CD4-positive, alpha-beta T cell treated with Interleukin-17A for 1 hour (primary cell): ENCODE results near the gene LARGE1.
A peak's percentile ranks its signal among the peaks of the same experiment; 100 is the strongest.
"Not testable (repeated sequence)": the region's sequence is repeated elsewhere in the genome, so short reads cannot be mapped to it uniquely, and the experiment has no call there.

Source experiments
- DNase-seq: peaks from one replicate; pipeline ENCODE4 v3.0.0-alpha.2; 2020

LARGE1 gene

GRCh38 chr22:33883561-33883960 lies 36.7 kb downstream of the LARGE1 start:
- DNase-seq: no peak

DNA sequence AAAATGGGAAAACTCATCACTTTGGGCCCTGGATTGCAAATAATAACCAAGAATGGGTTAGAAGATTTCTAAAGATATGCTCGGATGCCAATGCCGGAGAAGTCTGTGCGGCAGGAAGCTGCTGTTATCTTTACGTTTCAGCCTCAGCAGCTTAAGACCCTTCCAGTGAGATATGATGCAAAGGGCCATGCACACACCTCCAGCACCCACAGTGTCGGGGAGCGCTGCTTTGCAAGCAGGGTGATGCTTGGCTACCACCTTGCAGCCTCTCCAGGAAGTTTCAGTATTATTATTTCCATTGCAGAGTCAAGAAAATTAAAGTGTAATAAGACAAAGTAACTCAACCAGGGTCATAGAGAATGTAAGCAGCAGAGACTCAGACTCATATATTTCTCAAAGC lies 37.3 kb downstream of the LARGE1 start:
- no peak for DNase-seq

DNA sequence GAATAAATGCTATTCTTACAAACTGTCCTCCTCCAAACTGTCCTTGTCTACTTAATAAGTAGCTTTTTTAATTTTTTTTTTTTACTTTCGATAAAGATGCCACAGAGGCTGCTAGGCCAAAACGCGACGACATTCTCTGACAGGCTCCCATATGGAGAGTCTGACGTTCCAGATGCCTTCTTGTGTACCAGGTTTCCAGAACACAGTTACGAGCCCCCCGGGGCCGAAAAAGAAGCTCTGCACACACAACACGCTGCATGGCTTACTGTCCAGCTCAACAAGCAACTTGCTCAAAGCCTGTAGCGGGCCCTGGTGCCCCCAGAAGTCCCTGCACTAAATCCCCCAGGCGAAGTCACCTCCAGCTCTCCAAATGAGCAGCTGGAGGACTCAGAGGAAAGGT lies 39.3 kb downstream of the LARGE1 start:
- DNase-seq: no peak

- DNase-seq: no peak
These were observed 40.5 kb downstream of the LARGE1 start for GRCh38 chr22:33879796-33880195.

DNA sequence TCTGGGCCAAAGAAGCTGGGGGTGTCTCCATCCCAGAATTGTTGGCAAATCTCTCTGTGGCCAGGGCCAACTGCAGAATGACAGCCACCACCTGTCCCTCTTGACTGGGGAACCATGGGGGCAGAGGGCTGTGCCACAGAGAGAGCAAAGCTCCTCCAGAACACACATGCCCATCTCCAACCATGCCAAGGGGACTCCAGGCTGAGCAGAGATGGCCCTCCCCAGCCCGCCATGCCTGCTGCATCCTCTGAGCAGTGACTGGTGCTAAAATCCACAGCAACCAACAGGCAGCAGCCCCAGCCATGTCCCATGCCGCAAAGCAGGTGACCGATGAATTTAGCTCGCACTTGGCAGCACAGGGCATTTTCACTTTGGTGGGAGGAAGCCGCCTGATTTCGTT lies 45.0 kb downstream of the LARGE1 start:
- no peak for DNase-seq

DNA sequence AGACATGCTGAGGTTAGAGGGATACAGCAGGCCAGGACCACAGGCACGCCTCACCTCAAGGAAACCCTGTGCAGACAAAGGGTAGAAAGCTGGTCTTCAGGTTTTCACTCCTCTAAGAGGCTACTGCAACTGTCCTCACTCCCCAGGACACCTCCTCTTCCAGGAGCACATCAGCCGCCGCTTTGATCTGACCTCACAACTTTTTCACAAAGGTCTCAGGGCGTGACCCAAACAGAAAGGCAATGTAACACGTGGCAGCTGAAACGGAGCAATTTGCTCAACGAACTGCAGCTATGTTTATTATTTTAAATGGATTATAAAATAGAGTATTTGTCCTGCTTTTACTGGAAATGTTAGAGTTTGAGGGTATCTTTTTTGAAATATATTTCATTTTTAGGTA lies 46.1 kb downstream of the LARGE1 start:
- no peak for DNase-seq

DNA sequence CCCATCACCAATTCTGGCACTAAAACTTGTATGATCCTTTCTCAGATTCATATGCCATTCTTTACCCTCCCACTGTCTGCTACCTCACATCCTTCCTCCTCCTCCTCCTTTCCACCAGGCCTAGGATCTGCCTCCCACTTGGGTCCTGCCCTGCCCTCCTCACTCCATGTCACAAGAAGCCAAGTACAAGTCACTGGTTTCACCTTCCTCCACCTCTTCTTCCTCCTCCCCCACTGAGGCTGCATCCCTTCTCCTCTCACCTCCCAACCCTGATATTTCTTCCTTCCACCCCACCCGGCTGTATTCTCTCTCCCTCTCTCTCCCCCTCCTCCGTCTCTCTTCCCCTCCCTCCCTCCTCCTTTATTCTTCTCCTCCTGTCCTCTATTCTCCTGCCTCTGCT lies 46.6 kb downstream of the LARGE1 start:
- DNase-seq: no peak

DNA sequence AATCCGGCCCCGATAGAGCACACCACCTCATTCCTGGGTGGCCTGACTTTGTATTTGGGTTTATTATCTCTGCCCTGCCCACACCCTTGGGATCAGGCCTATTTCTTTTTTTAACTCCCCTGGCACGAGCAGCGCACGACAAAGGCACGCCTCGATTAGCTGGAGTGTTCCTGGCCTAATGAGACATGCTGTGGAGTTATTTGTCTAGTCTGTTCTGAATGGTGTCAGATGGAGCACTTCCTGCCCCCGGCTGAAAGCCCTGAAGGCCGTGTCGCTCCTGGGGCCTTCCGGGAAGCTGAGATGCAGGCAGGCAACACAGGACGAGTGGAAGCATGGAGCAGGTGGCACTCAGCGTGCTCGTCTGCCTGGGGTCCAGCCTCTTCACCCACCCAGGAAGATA lies 47.1 kb downstream of the LARGE1 start:
- DNase-seq: no peak

- DNase-seq: no peak
These were observed 48.3 kb downstream of the LARGE1 start for GRCh38 chr22:33871935-33872334.

- DNase-seq: no peak
These were observed 50.3 kb downstream of the LARGE1 start for GRCh38 chr22:33869946-33870345.

- DNase-seq: no peak
These were observed 52.3 kb downstream of the LARGE1 start for GRCh38 chr22:33867971-33868370.

DNA sequence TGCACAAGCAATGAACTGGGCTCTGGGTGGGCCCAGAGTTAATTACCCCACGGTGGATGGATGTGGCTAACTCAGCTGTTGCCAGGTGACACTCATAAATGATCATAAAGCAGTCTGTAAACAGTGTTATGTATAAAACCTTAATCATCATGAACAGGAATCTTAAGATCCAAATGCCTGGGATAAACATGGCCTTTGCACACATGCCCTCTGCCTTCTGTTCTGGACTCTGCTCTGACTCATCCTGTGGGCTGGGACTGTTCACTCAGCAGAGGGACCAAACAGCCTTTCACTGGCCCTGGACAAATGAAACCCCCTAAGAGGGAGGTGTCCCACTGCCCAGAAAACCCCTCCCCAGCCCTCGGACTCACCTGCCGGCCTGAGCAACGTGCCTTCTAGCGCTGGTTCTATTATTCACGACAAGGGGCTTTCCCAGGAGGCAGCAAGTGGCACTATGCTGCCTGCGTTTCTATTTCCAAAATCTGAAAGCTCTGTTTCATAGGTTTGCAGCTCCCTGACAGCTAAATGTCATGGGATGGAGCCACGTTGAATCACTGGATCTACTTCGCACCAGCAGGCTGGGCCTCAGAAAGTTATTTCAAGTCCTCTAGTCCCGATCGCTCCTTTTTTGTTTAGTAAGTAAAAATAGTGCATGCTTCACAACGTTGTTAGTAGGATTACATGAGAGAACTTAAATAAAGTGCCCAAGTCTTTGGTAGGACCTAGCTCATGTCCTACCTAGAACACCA lies 53.0 kb downstream of the LARGE1 start:
- no peak for DNase-seq

DNA sequence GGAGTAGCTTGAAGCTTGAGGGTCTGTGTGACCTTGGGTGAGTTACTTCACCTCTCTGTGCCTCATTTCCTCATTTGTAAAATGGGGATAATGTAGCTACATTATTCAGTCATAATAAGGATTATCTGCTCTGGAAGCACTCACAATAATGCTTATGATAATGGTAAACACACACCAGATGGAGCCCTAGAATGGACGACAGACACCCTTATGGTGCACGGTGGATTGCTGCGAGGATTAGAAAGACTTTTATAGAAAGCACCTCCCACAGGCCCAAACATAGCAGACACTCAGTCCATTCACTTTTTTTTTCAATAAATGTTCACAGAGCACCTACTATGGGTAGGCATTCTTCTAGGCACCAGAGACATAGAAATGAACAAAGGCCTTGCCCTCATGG lies 53.8 kb downstream of the LARGE1 start:
- DNase-seq: no peak

DNA sequence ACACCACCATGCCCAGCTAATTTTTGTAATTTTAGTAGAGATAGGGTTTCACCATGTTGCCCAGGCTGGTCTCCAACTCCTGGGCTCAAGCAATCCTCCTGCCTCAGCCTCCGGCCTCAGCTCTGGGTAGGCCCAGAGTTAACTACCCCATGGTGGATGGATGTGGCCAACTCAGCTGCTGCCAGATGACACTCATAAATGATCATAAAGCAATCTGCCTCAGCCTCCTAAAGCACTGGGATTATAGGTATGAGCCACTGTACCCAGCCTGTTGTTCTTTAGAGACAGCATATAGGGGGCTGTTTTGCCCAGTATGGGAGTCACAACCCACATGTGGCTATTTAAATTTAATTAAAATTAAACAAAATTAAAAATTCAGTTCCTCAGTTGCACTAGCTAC lies 54.3 kb downstream of the LARGE1 start:
- no peak for DNase-seq

DNA sequence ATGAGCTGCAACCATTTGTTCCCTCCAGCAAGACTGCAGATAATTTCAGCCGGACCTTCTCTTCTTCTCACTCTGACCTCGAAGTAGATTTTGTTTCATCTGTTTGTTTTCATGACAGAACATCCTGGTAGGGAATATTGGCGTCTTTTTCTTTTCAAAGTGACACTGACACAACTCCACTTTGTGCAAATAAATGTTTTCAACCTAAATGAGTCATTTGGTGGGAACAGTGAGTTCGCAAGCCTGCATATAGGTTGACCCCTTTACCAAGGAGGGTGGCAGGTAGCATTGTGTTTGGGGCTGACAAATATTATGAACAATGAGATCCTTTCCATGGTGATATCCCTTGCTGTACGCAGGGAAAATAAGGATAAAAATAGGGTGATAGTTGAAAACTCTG lies 55.0 kb downstream of the LARGE1 start:
- no peak for DNase-seq

- DNase-seq: no peak
These were observed 55.5 kb downstream of the LARGE1 start for GRCh38 chr22:33864723-33865130.

GRCh38 chr22:33861216-33861875 lies 58.9 kb downstream of the LARGE1 start:
- no peak for DNase-seq

DNA sequence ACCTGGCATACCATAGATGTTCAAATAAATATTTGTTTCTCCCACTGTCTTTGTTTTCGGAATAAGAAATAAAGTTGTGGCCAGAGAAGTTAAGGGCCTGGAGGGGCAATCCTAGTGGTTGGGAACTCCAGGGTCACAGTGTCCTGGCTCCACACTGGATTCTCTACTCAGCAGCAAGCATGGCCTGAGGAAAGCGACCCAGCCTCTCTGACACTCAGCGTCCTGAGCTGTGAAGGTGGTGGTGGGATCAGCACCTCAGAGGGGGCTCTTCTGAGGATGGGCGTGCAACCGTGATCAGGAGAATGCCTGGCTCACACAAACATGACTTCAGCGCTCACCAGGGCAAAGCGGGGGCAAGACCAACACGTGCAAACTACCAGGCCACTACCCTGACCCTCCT lies 59.9 kb downstream of the LARGE1 start:
- DNase-seq: no peak

GRCh38 chr22:33859311-33859710 lies 61.0 kb downstream of the LARGE1 start:
- no peak for DNase-seq

DNA sequence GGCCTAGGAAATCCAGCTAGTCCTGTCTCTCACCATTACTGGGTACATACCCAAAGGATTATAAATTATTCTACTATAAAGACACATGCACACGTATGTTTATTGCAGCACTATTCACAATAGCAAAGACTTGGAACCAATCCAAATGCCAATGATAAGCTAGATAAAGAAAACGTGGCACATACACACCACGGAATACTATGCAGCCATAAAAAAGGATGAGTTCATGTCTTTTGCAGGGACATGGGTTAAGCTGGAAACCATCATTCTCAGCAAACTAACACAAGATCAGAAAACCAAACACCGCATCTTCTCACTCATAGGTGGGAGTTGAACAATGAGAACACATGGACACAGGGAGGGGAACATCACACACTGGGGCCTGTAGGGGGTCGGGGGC lies 61.6 kb downstream of the LARGE1 start:
- DNase-seq: not testable (repeated sequence)

DNA sequence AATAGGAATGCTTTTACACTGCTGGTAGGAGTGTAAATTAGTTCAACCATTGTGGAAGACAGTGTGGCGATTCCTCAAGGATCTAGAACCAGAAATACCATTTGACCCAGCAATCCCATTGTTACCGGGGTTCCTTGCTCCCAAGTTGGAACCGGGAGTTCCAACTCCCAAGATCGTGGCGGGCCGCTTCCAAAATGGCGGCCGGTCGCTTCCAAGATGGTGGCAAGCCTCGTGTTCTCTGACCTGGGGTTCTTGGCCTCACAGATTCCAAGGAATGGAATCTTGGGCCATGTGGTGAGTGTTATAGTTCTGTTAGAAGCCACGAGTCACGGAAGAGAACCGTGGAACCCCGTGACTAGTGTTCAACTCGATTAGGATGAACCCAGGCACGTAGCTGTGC lies 62.5 kb downstream of the LARGE1 start:
- not testable (repeated sequence) for DNase-seq

DNA sequence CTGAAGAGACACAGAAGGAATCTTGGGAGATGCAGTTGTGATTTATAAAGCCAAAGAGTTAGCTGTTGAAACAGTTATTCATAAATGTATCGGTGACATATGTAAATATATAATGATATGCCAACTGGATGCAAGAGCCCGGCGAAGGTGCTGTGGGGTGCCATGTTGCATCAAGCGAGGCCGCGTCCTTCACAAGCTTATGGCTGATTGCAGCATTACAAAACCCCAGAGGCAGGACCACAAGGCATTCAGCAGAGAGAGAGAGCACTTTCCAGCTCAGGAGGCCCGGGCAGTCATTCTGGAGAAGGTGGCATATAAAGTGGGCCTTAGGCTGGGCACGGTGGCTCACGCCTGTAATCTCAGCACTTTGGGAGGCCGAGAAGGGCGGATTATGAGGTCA lies 65.6 kb downstream of the LARGE1 start:
- no peak for DNase-seq

DNA sequence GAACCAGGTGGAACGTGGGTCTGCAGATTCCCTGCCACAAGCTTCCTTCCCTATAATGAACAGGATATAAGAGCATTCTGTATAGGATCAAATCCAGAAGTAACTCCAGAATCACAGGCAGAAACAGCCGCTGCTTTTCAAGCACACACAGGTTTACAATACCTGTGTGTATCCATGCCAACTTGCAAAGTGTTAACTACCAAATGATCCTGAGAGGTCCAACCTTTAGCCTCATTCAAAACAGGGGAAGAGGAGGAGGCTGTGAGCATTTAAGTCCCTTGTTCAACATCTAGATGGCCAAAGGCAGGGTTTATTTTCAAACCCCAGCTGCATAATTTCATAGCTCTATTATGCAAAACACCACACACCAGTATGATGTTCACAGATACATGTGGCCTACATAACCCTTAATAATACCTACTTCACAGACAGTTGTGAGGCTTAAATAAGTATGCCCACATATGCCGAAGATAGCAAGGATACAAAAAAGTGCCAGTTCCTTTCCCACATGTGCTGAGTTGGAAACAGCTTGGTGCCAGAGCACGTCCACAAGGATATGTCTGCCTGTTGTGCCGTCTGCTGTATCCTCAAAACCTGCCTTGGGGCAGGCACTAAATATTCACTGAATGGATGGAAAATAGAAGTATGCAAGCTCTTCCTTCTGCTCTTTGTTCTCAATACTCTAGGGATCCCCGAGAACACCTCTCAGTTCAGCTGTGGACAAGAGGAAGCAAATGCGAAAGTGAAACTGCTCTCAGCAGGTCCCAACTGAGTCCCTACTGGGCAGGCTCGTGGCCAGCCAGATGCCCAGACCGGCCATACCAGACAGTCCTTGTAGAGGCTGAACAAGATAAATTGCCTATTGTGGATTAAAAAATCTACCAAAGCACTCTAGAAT lies 66.8 kb downstream of the LARGE1 start:
- peak; percentile 23 for DNase-seq
